K562 (cell line): Measurements from ENCODE around the gene ARF1. TPM values are rescaled to one million over a fixed set of nuclear protein-coding genes. Genes with fewer than 3 reads are reported as not detected.

ENCODE experiments used
- ATAC-seq: fragments of 200-7000 bp; cut with Tn5 transposase; 3 replicates; pipeline ENCODE4 v1.9.1; 2020; ENCODE audit warnings: moderate library complexity
- BruUV-seq: library from RNA; stranded (reverse); fragments of 400-500 nt; replicated peaks from 2 replicates; lab custom pipeline; 2021; lab: Mats Ljungman, UMichigan
- CTCF ChIA-PET: fragments of 300-600 bp; formaldehyde crosslinking; extraction: SDS; loops from one replicate; lab custom pipeline; 2021; ENCODE audit warnings: low intra/inter-chr PET ratio; lab: Yijun Ruan, JAX
- POLR2A ChIA-PET: fragments of 300-600, 350-650 bp; sonication (Branson Sonifier 250); formaldehyde crosslinking; extraction: SDS; loops from one replicate; lab custom pipeline; 2021; ENCODE audit warnings: antibody characterized with exemption, inconsistent platforms; lab: Yijun Ruan, JAX
- DNase-seq, 4 experiments: peaks; one replicate each; pipeline versions ENCODE4 v3.0.0 to v3.0.0-alpha.2; 2011 to 2018; ENCODE audit warnings: low spot score in 3 of 4, mixed read lengths in 3 of 4; ENCODE audit errors: extremely low read depth in 1 of 4
- FAIRE-seq: peaks from 2 replicates; lab custom pipeline; 2011; peaks lifted over from hg19 to GRCh38; lab: Jason Lieb, UNC
- H2AFZ ChIP-seq: 2 replicates; pipeline ENCODE4 v1.6.0; 2011; ENCODE audit warnings: low read depth, low read length, control low read depth, inconsistent platforms
- H3K27ac ChIP-seq: fragments of 200-600 bp; 3 replicates; pipeline ENCODE4 v1.8.0; 2011; ENCODE audit warnings: low read depth, mild to moderate bottlenecking, control low read depth, inconsistent platforms, low read length, moderate library complexity, mixed read lengths; ENCODE audit errors: extremely low read depth
- H3K27me3 ChIP-seq, 2 experiments: fragments of 300-600 bp in 1 of 2; 2 replicates in 1 of 2; 3 replicates in 1 of 2; pipeline versions ENCODE4 v1.6.0 to v1.8.0; 2011; ENCODE audit warnings: inconsistent platforms in 2 of 2, low read length in 2 of 2, mild to moderate bottlenecking in 1 of 2, mixed read lengths in 1 of 2, moderate library complexity in 1 of 2; ENCODE audit not compliant: control insufficient read depth in 2 of 2, insufficient read depth in 2 of 2
- H3K36me3 ChIP-seq: fragments of 300-600 bp; 3 replicates; pipeline ENCODE4 v1.8.0; 2011; ENCODE audit warnings: mild to moderate bottlenecking, low read length, inconsistent platforms; ENCODE audit not compliant: control insufficient read depth, insufficient read depth
- H3K4me1 ChIP-seq, 2 experiments: fragments of 200-600 bp in 1 of 2; replicated peaks in 1 of 2; 2 replicates in 1 of 2; 3 replicates in 1 of 2; pipeline versions ENCODE4 v1.5.1 to v1.8.0; 2011; ENCODE audit warnings: inconsistent platforms in 2 of 2, low read length in 2 of 2, mild to moderate bottlenecking in 1 of 2, mixed read lengths in 1 of 2, moderate library complexity in 1 of 2; ENCODE audit not compliant: control insufficient read depth in 2 of 2, insufficient read depth in 2 of 2
- H3K4me2 ChIP-seq: 2 replicates; pipeline ENCODE4 v1.6.1; 2011; ENCODE audit warnings: low read length, control low read depth, inconsistent platforms, mixed read lengths; ENCODE audit not compliant: insufficient read depth
- H3K4me3 ChIP-seq: fragments of 200-600 bp; sonication (generic), shearing (Covaris generic); 2 replicates; pipeline ENCODE4 v1.5.1; 2016; ENCODE audit warnings: control low read depth, inconsistent platforms
- H3K79me2 ChIP-seq: fragments of 200-600 bp; 3 replicates; pipeline ENCODE4 v1.8.0; 2011; ENCODE audit warnings: low read length, inconsistent platforms; ENCODE audit not compliant: control insufficient read depth, insufficient read depth
- H3K9ac ChIP-seq, 2 experiments: 2 replicates each; pipeline versions ENCODE4 v1.6.0 to v1.6.1; 2011; ENCODE audit warnings: low read depth in 2 of 2, low read length in 2 of 2, control low read depth in 1 of 2, inconsistent platforms in 1 of 2, mild to moderate bottlenecking in 1 of 2, mixed read lengths in 1 of 2; ENCODE audit not compliant: insufficient read depth in 1 of 2
- H3K9me1 ChIP-seq: one replicate; pipeline ENCODE4 v1.6.0; 2011; ENCODE audit warnings: inconsistent platforms, mild to moderate bottlenecking, low read length, moderate library complexity; ENCODE audit not compliant: control insufficient read depth, insufficient read depth
- H3K9me3 ChIP-seq: replicated peaks from 2 replicates; pipeline ENCODE4 v1.5.1; 2011; ENCODE audit warnings: low read depth, low read length, inconsistent platforms; ENCODE audit not compliant: control insufficient read depth, insufficient read depth
- H4K20me1 ChIP-seq: replicated peaks from 2 replicates; pipeline ENCODE4 v1.6.1; 2011; ENCODE audit warnings: low read length, inconsistent platforms, mixed read lengths; ENCODE audit not compliant: control insufficient read depth, insufficient read depth
- CEBPB ChIP-seq: fragments of 450-650 bp; IDR thresholded peaks from 2 replicates; pipeline ENCODE4 v1.6.1; 2016; ENCODE audit warnings: missing genetic modification characterization, missing compliant biosample characterization
- CEBPG ChIP-seq, 3 experiments: fragments of 200-800 bp in 1 of 3; sonication (Bioruptor generic) in 1 of 3; sonication (generic) in 1 of 3; formaldehyde crosslinking in 1 of 3; IDR thresholded peaks in 2 of 3; conservative IDR thresholded peaks in 1 of 3; 2 replicates each; pipeline versions ENCODE4 v1.6.1 to v1.8.0; 2016 to 2022; ENCODE audit warnings: missing compliant biosample characterization in 2 of 3, missing genetic modification characterization in 2 of 3, mild to moderate bottlenecking in 1 of 3, missing genetic modification reagents in 1 of 3
- NR2C1 ChIP-seq, 2 experiments: fragments of 450-650 bp; IDR thresholded peaks; 2 replicates each; pipeline ENCODE4 v1.6.1; 2017; ENCODE audit warnings: mild to moderate bottlenecking in 2 of 2, antibody characterized with exemption in 1 of 2, inconsistent platforms in 1 of 2, missing compliant biosample characterization in 1 of 2, missing genetic modification characterization in 1 of 2
- NR2C2 ChIP-seq, 2 experiments: fragments of 200-800 bp in 1 of 2; sonication (Bioruptor generic) in 1 of 2; sonication (generic) in 1 of 2; formaldehyde crosslinking in 1 of 2; IDR thresholded peaks; 2 replicates each; pipeline versions ENCODE4 v1.6.1 to v1.8.0; 2016 to 2022; ENCODE audit warnings: mild to moderate bottlenecking in 1 of 2, missing compliant biosample characterization in 1 of 2, missing genetic modification characterization in 1 of 2, missing genetic modification reagents in 1 of 2
- ZC3H4 ChIP-seq: sonication (generic); formaldehyde crosslinking; IDR thresholded peaks from 2 replicates; pipeline ENCODE4 v1.9.0; 2021; ENCODE audit warnings: missing genetic modification reagents, borderline replicate concordance
- WGBS: fragments of 100-300 bp; shearing (Covaris generic); methylation state at CpG from one replicate; pipeline ENCODE4 v1.1.6; 2016; ENCODE audit warnings: low coverage, mixed read lengths; ENCODE audit not compliant: insufficient coverage; ENCODE audit errors: missing lambda C conversion rate; 5-methylcytosine and 5-hydroxymethylcytosine counted together
- in situ Hi-C: fragments of 300-500 bp; cut with MboI; formaldehyde crosslinking; loops from 4 replicates; pipeline ENCODE4 v1.15.0; 2018; ENCODE audit warnings: inconsistent platforms, mixed read lengths
- intact Hi-C: fragments of 100-400 bp; cut with micrococcal nuclease; formaldehyde crosslinking; loops from 2 replicates; pipeline ENCODE4 v1.14.2; 2022
- polyA plus RNA-seq, 8 experiments: library from polyadenylated mRNA; depleted of rRNA in 4 of 8; stranded (reverse) in 5 of 8; unstranded in 3 of 8; fragments of >200 nt; fragmentation: Nextera tagmentation in 2 of 8; fragmentation: Illumina TruSeq in 1 of 8; extraction: Ambion mirVana in 2 of 8; extraction: Trizol in 1 of 8; gene quantifications; 2 replicates each; pipeline versions ENCODE4 v1.2.1 to v1.2.3, GENCODE V29; 2011 to 2014; ENCODE audit warnings: inconsistent platforms in 1 of 8, missing spikeins in 1 of 8
- total RNA-seq, 7 experiments: library from RNA; depleted of rRNA in 6 of 7; stranded (reverse); fragments of >200 nt in 6 of 7; fragmentation: Illumina TruSeq in 2 of 7; extraction: Trizol in 2 of 7; gene quantifications; 2 replicates each; pipeline versions ENCODE4 v1.2.1 to v1.2.3, GENCODE V29; 2011 to 2021; ENCODE audit warnings: low replicate concordance in 1 of 7

The ARF1 gene
- total and polyA plus RNA-seq, 9 of the 15 experiments (the other 6 are each of a cell fraction or from before 2014, with no cell fraction given): 69.8 to 593 (median 325) TPM

GRCh38 chr1:228122921-228123441 is 40.5 kb downstream of the ARF1 start:
- H3K4me3 ChIP-seq: no peak overlapping the region
- DNase-seq (peak in 2 of 4 experiments; percentile 33 to 35), FAIRE-seq (no peak), ATAC-seq (peak; percentile 78)
- BruUV-seq: no TSS peak
- H3K27ac ChIP-seq: no peak overlapping the region
- intact Hi-C loops (no loop called here), in situ Hi-C loops (no loop called here)
- TF ChIP-seq NR2C1 (IDR thresholded peaks at IDR 0.05): no peak
- TF ChIP-seq NR2C1 (tag; IDR thresholded peaks at IDR 0.05): 0 out of 2 replicates have a peak, but pooled peaks have one; percentile 26
- no peak for TF ChIP-seq ZC3H4 (CRISPR knock-in tag)
- no peak for TF ChIP-seq CEBPG (CRISPR knock-in tag; IDR thresholded peaks at IDR 0.05)
- peak in 1 of 2 experiments; percentile 27; a peak in 1 of 4 replicates for TF ChIP-seq CEBPG (tag; conservative IDR thresholded peaks at IDR 0.05 in 1 of 2, IDR thresholded peaks at IDR 0.05 in 1 of 2)
- TF ChIP-seq NR2C2 (CRISPR knock-in tag; IDR thresholded peaks at IDR 0.05): no peak
- peak; percentile 51; the same call in 1 of the 2 replicates for TF ChIP-seq NR2C2 (tag; IDR thresholded peaks at IDR 0.05)
- TF ChIP-seq CEBPB: peak; percentile 75
- no peak overlapping the region for H2AFZ ChIP-seq
- no peaks in the 10 kb centered on the region for H3K9me3 ChIP-seq
- ChIA-PET POLR2A (interaction anchor here (1.0 to 2.3 kb wide), 5 partner anchors 8 to 17 kb away, joined by 3 to 10 read pairs (median 3); partner anchors contain the start of gene GUK1), CTCF (no interaction called here)
- whole genome bisulfite sequencing: 17% methylated on average over 1 of the region's 1 CpG
- H3K27me3 ChIP-seq: no peaks in the 10 kb centered on the region
- H3K9me1 ChIP-seq: no peaks in the 10 kb centered on the region
- peaks cover 0 to 3% of the 10 kb centered on the region in 2 experiments; a peak in 2 of 5 replicates for H3K4me1 ChIP-seq
- H3K9ac ChIP-seq: no peak overlapping the region
- no peaks in the 10 kb centered on the region for H3K79me2 ChIP-seq
- no peak overlapping the region for H3K4me2 ChIP-seq
- H3K36me3 ChIP-seq: no peaks in the 10 kb centered on the region
- H4K20me1 ChIP-seq: no peaks in the 10 kb centered on the region
